Astrocyte of the spinal cord (primary cell): ENCODE results near the gene SETD2.

ENCODE experiments used
- DNase-seq: peaks from one replicate; pipeline ENCODE4 v3.0.0; 2011; ENCODE audit warnings: low read depth, low spot score
- H3K4me3 ChIP-seq: 2 replicates; pipeline ENCODE4 v1.5.1; 2011; ENCODE audit warnings: low read depth, mild to moderate bottlenecking, low read length, moderate library complexity
- in situ Hi-C: cut with HindIII; loops from 2 replicates; pipeline ENCODE4 v1.10.0; 2017; ENCODE audit warnings: low sequenced_read_pairs
- TF ChIP-seq, protein P1 (sequence below): IDR thresholded peaks from 2 replicates; pipeline ENCODE4 v1.5.1; 2012; ENCODE audit warnings: low read depth, mild to moderate bottlenecking, low read length, inconsistent platforms

SETD2 gene

DNA sequence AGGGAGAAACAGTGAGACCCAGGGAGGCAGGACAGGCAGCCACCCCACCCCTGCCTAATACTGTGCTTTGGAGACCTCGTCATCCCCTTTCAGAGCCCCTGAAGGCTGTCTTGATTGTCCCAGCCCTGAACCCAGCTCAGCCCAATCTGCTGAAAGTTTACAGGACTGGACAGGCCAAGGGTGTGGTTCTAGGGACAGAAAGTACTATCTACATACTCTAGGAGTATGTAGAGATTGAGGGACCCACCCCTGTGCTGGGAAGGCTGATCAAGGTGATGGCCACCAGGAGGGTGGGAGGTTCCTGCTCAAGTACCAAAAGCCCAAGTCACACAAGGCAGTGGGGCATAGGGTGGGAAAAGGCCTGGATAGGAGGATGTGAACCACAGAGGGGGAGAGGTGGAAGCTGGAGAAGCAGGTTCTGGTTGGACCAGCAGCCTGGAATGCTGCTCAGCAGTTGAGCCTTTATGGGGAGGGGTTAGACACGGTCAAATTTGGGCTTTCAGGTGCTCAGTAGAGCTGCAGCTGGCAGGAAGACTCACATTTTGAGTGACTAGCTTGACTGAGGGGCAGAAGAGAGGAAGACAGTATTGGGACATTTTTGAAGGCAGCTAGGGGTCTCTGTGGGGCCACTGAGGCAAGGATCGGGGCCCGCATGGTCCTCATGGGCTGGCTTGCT lies 177.7 kb downstream of the SETD2 start:
- H3K4me3 ChIP-seq, result no peak overlapping the region
- in situ Hi-C loops, result no loop called here
- TF ChIP-seq, protein P1, sequence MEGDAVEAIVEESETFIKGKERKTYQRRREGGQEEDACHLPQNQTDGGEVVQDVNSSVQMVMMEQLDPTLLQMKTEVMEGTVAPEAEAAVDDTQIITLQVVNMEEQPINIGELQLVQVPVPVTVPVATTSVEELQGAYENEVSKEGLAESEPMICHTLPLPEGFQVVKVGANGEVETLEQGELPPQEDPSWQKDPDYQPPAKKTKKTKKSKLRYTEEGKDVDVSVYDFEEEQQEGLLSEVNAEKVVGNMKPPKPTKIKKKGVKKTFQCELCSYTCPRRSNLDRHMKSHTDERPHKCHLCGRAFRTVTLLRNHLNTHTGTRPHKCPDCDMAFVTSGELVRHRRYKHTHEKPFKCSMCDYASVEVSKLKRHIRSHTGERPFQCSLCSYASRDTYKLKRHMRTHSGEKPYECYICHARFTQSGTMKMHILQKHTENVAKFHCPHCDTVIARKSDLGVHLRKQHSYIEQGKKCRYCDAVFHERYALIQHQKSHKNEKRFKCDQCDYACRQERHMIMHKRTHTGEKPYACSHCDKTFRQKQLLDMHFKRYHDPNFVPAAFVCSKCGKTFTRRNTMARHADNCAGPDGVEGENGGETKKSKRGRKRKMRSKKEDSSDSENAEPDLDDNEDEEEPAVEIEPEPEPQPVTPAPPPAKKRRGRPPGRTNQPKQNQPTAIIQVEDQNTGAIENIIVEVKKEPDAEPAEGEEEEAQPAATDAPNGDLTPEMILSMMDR, result no peak
- DNase-seq, result no peak

DNA sequence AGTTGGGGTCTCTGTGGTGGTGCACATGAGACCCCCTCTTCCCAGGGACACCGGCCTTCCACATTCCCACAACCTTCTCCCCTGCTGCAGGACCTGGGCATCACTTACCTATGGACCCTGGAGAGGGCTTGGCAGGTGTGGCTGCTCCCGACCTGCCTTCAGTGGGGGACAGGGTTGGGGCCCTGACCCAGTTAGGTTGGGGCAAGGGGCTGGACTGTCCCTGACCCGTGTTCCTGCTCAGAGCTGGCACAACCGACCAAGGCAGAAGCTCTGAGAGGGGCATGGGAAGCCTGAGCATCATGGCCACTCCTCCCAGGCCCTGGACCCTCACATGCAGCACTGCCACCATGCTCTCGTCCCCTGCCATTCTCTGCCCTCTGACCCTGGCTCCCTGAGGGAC lies 178.3 kb downstream of the SETD2 start:
- DNase-seq, result no peak
- TF ChIP-seq, protein P1, result no peak
- in situ Hi-C loops, result no loop called here
- no peak overlapping the region for H3K4me3 ChIP-seq

DNA sequence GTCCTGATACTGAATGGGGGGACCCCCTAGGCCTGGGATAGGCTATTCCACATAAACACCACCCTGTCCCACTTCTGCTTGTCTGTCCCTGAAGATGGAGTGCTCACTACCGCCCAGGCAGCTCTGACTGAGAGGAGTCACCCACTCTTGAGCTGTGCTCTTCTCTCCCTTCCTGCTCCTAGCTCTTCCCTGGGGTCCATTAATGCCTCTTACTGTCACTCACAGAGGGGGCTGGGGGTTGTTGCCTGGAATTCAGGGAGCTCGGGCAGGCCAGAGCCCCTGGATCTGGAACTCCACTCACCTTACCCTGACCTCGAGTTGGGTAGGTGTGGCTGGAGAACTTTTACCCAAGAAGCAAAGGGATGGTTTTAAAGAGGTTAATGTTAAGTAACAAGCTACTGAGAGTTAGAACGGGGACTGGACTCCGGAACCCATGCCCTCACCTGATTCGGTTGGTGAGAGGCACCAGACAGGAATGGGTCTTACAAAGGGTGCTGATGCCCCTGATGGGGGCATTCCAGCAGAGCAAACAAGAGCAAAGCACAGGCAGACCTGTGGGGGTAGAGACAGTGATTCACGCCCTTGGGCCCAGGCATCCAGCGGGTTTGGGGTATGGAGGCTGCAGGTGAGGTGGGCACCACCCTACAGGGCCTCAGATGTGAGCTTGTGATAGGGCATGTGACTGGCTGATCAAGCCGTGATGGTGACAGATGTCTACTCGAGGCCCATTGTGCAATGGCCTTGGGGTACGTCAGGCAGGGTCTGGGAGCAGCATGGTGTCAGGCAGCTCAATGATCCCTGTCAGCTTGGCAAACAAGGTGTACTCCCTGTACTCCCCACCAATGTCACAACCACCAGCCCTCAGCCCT lies 179.1 kb downstream of the SETD2 start:
- DNase-seq, result no peak

DNA sequence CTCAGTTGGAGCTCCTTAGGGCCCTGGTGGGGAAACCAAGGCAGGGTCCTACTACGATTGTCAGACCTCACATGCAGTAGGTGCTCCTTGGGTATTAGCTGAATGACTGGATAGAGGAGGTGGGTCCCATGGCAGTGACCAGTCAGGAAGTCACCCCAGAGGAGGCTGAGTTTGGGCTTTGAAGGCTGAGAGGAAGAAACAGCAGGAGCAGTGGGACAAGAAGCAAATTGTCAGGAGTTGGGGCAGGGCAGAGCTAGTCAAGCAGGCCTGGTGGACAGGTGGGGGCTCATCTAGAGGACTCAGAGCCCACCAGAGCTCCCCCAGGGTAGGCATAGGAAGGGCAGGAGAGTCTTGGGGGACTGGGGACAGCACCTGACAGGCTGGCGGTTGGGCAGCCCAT lies 181.4 kb downstream of the SETD2 start:
- TF ChIP-seq, protein P1, result no peak
- no peak for DNase-seq
- in situ Hi-C loops, result no loop called here
- H3K4me3 ChIP-seq, result no peak overlapping the region

More for the DNA sequence above, 179.1 kb downstream of the SETD2 start:
- in situ Hi-C loops, result no loop called here
- TF ChIP-seq, protein P1, result no peak
- no peak overlapping the region for H3K4me3 ChIP-seq

DNA sequence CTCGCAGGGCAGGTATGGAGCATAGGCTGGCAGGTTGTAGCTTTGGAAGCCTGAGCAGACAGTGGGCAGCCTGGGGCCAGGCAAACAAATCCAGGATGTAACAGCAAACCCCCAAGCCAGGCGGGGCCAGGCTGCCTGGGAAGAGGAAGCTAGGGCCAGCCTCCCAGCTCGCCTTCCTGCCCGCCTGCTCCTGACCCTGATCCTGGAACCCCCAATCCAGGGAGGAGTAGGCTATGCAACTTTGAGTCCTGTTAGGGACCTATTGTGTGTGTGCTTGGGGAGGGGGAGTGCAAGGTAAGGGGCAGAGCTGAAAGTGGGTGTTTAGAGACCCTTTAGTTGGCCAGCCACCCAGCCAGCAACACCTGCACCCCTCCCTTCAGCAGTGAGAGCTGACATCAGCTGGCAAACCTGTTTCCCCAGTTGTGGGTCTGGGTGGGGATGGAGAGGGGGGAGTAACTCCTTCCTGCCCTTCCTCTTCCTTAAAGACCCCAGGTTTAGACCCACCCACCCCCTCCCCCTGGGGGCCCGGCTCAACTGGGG lies 181.9 kb downstream of the SETD2 start:
- H3K4me3 ChIP-seq, result no peak overlapping the region
- no peak for DNase-seq
- TF ChIP-seq, protein P1, result no peak
- in situ Hi-C loops, result no loop called here

DNA sequence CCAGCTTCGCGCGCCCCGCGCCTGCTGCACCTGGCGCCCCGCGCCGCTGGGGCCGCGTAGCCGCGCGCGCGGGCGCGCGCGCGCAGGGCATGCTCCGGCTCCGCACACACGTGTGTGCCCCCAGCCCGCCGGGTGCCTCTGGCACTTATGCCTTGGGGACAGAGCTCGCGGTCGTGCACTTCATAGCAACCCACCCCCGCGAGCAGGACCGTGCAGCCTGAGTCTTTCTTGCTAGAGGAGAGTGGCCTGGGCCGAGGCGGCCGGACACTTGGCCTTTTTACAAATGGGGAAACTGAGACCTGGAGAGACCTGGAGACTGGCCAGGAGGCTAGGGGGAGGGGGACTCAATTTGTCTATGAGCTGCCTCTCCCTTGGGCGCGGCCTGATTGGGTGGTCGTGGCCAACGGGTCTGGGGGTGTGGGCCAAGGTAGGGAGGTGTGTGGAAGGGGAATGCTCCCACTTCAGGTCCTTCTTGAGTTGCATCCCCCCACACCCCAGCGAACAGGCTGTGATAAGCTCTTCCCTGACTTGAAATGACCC lies 183.9 kb downstream of the SETD2 start:
- in situ Hi-C loops, result no loop called here
- H3K4me3 ChIP-seq, result peak overlapping the region; percentile 55
- no peak for DNase-seq
- TF ChIP-seq, protein P1, result no peak
